Measurements from ENCODE around the gene MKNK2.

Gene MKNK2

GRCh38 chr19:2062389-2062729, 11.3 kb upstream of the MKNK2 start:
- Histone ChIP-seq H3K4me3 (replicated peaks; ENCODE audit: insufficient read depth, low read length) (peak overlapping the region; percentile 51), H3K27me3 (ENCODE audit: insufficient read depth, poor library complexity, severe bottlenecking) (no peaks in the 10 kb centered on the region), H3K27ac (replicated peaks) (peak overlapping the region; percentile 93)
- TF ChIP-seq GABPA (IDR thresholded peaks at IDR 0.05; ENCODE audit: low read depth) (no peak), SPI1 (IDR thresholded peaks at IDR 0.05; ENCODE audit: borderline replicate concordance, low read depth) (no peak), POLR2AphosphoS5 (IDR thresholded peaks at IDR 0.05; ENCODE audit: low read depth) (no peak), CTCF (IDR thresholded peaks at IDR 0.05; ENCODE audit: insufficient read depth, low read length) (no peak), REST (IDR thresholded peaks at IDR 0.05; ENCODE audit: insufficient replicate concordance, low read depth) (no peak)
- DNase-seq (ENCODE audit: low read depth in 1 of 2, low spot score in 1 of 2), result no peak

- DNase-seq (ENCODE audit: low read depth in 1 of 2, low spot score in 1 of 2), result peak; percentile 98 to 99
- peak overlapping the region; percentile 93 for H3K27ac ChIP-seq (replicated peaks)
- peak; percentile 27 for TF ChIP-seq REST (IDR thresholded peaks at IDR 0.05; ENCODE audit: insufficient replicate concordance, low read depth)
- TF ChIP-seq POLR2AphosphoS5 (IDR thresholded peaks at IDR 0.05; ENCODE audit: low read depth), result peak; percentile 65; the same call in 1 of the 2 replicates
- no peak for TF ChIP-seq SPI1 (IDR thresholded peaks at IDR 0.05; ENCODE audit: borderline replicate concordance, low read depth)
- no peak for TF ChIP-seq GABPA (IDR thresholded peaks at IDR 0.05; ENCODE audit: low read depth)
- no peak for TF ChIP-seq CTCF (IDR thresholded peaks at IDR 0.05; ENCODE audit: insufficient read depth, low read length)
- no peaks in the 10 kb centered on the region for H3K27me3 ChIP-seq (ENCODE audit: insufficient read depth, poor library complexity, severe bottlenecking)
- peak overlapping the region; percentile 54 for H3K4me3 ChIP-seq (replicated peaks; ENCODE audit: insufficient read depth, low read length)
These were observed 10.7 kb upstream of the MKNK2 start for GRCh38 chr19:2061495-2062388.

GRCh38 chr19:2060884-2061494, 9.9 kb upstream of the MKNK2 start:
- peak overlapping the region; percentile 93 for H3K27ac ChIP-seq (replicated peaks)
- H3K4me3 ChIP-seq (replicated peaks; ENCODE audit: insufficient read depth, low read length), result peak overlapping the region; percentile 54
- no peaks in the 10 kb centered on the region for H3K27me3 ChIP-seq (ENCODE audit: insufficient read depth, poor library complexity, severe bottlenecking)
- DNase-seq (ENCODE audit: low read depth in 1 of 2, low spot score in 1 of 2), result peak in 1 of 2 experiments; percentile 61
- TF ChIP-seq POLR2AphosphoS5 (IDR thresholded peaks at IDR 0.05; ENCODE audit: low read depth) (0 out of 2 replicates have a peak, but pooled peaks have one; percentile 7), SPI1 (IDR thresholded peaks at IDR 0.05; ENCODE audit: borderline replicate concordance, low read depth) (no peak)
